ENCODE measurements around the gene SPARC. TPM values are rescaled to one million over a fixed set of nuclear protein-coding genes. Genes with fewer than 3 reads are reported as not detected.

Gene SPARC
- total RNA-seq, 2 experiments from 2014 or later, result not detected

- POLR2A ChIA-PET, result no interaction called here
- H3K27me3 Mint-ChIP-seq, result no peaks in the 10 kb centered on the region
- ATAC-seq, result peak; percentile 60
- DNase-seq, result peak; percentile 34
- TF ChIP-seq, protein P1, sequence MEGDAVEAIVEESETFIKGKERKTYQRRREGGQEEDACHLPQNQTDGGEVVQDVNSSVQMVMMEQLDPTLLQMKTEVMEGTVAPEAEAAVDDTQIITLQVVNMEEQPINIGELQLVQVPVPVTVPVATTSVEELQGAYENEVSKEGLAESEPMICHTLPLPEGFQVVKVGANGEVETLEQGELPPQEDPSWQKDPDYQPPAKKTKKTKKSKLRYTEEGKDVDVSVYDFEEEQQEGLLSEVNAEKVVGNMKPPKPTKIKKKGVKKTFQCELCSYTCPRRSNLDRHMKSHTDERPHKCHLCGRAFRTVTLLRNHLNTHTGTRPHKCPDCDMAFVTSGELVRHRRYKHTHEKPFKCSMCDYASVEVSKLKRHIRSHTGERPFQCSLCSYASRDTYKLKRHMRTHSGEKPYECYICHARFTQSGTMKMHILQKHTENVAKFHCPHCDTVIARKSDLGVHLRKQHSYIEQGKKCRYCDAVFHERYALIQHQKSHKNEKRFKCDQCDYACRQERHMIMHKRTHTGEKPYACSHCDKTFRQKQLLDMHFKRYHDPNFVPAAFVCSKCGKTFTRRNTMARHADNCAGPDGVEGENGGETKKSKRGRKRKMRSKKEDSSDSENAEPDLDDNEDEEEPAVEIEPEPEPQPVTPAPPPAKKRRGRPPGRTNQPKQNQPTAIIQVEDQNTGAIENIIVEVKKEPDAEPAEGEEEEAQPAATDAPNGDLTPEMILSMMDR (IDR thresholded peaks at IDR 0.05), result peak; percentile 55
- CTCF ChIA-PET, result interaction anchor here (0.8 to 5.7 kb wide), 12 partner anchors 11 to 61 kb away, joined by 3 to 31 read pairs (median 4); partner anchors contain the start of gene G3BP1
- no peak overlapping the region for H3K27ac Mint-ChIP-seq
- no peaks in the 10 kb centered on the region for H3K9me3 Mint-ChIP-seq
- no peak overlapping the region for H3K4me3 Mint-ChIP-seq
- peaks cover 4% of the 10 kb centered on the region for H3K36me3 Mint-ChIP-seq (ENCODE audit: low read depth)
- intact Hi-C loops (cut with micrococcal nuclease), result no loop called here
- H3K4me1 Mint-ChIP-seq (ENCODE audit: low read depth), result peaks cover 9% of the 10 kb centered on the region
Observed at GRCh38 chr5:151719228-151720000, 32.7 kb upstream of the SPARC start.

GRCh38 chr5:151718646-151719045, 31.9 kb upstream of the SPARC start:
- Mint-ChIP-seq H3K27me3 (no peaks in the 10 kb centered on the region), H3K4me1 (ENCODE audit: low read depth) (peaks cover 9% of the 10 kb centered on the region), H3K36me3 (ENCODE audit: low read depth) (peaks cover 4% of the 10 kb centered on the region), H3K27ac (no peak overlapping the region), H3K9me3 (no peaks in the 10 kb centered on the region), H3K4me3 (no peak overlapping the region)
- DNase-seq, result no peak
- ChIA-PET POLR2A (interaction anchor here (0.7 kb wide), 1 partner anchor 37 kb away, joined by 3 read pairs; no protein-coding TSS in a partner anchor), CTCF (interaction anchor here (1.1 to 5.7 kb wide), 6 partner anchors 11 to 61 kb away, joined by 3 to 31 read pairs (median 6); no protein-coding TSS in a partner anchor)
- TF ChIP-seq, protein P1 (IDR thresholded peaks at IDR 0.05), result no peak
- no peak for ATAC-seq
- intact Hi-C loops (cut with micrococcal nuclease), result no loop called here

DNA sequence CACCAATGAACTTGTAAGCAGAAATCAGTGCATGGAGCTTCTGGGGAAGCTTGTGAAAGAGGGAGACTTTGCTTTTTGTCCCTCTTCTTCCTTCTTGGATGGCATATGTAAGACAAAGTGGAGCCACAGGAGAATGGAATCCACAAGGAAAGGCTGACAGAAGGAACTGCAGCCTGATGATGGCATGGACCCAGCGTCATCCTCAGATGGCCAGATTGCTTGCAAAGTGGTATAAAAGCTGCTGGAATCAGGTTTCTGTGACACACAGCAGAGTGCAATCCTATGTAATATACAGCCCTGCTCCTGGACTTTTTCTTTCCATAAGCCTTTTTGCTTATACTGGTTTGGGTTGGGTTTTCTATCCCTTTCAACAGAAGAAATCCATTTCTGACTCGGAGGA, 31.4 kb upstream of the SPARC start:
- POLR2A ChIA-PET, result interaction anchor here (0.7 kb wide), 1 partner anchor 37 kb away, joined by 3 read pairs; no protein-coding TSS in a partner anchor
- no peak for DNase-seq
- intact Hi-C loops (cut with micrococcal nuclease), result no loop called here

DNA sequence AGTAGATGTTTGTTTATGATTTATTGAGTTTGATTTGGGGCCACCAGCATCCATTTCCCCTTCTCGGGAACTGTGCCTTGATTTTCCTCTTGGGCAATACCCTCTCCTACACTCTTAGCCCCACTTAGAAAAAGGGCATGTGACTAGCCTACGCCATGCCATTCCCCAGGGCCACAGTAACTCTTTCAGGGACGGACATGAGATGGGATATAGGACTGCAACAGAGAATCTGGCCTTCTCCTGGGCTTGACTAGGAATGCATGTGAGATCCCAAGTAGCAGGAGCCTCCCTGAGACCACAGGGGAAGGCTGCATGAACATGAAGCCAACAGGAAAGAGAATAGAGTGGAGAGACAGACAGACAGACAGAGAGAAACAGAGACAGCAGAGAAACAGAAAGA, 30.7 kb upstream of the SPARC start:
- Mint-ChIP-seq H3K4me3 (no peak overlapping the region), H3K9me3 (peaks cover 4% of the 10 kb centered on the region), H3K27me3 (peaks cover 4% of the 10 kb centered on the region), H3K27ac (no peak overlapping the region), H3K36me3 (ENCODE audit: low read depth) (peaks cover 4% of the 10 kb centered on the region), H3K4me1 (ENCODE audit: low read depth) (peaks cover 9% of the 10 kb centered on the region)
- TF ChIP-seq, protein P1 (IDR thresholded peaks at IDR 0.05), result no peak
- ATAC-seq (no peak), DNase-seq (no peak)
- intact Hi-C loops (cut with micrococcal nuclease), result no loop called here
- ChIA-PET CTCF (interaction anchor here (1.7 to 5.7 kb wide), 2 partner anchors 45 to 59 kb away, joined by 5 to 27 read pairs; no protein-coding TSS in a partner anchor), POLR2A (no interaction called here)

More for the DNA sequence above, 31.4 kb upstream of the SPARC start:
- TF ChIP-seq, protein P1 (IDR thresholded peaks at IDR 0.05), result no peak
- no peak for ATAC-seq
- no peak overlapping the region for H3K4me3 Mint-ChIP-seq
- H3K36me3 Mint-ChIP-seq (ENCODE audit: low read depth), result peaks cover 4% of the 10 kb centered on the region
- CTCF ChIA-PET, result interaction anchor here (1.1 to 5.7 kb wide), 5 partner anchors 19 to 60 kb away, joined by 3 to 31 read pairs (median 6); no protein-coding TSS in a partner anchor
- H3K27me3 Mint-ChIP-seq, result no peaks in the 10 kb centered on the region
- H3K4me1 Mint-ChIP-seq (ENCODE audit: low read depth), result peaks cover 9% of the 10 kb centered on the region
- H3K9me3 Mint-ChIP-seq, result no peaks in the 10 kb centered on the region
- H3K27ac Mint-ChIP-seq, result no peak overlapping the region
